Trophoblast cell (in vitro differentiated cells and primary cell): ENCODE measurements around the gene KRTAP10-8.

Source experiments
- DNase-seq, 2 donors: peaks; one replicate each; pipeline ENCODE4 v3.0.0-alpha.2; 2016
- H2AFZ ChIP-seq: 2 replicates; pipeline ENCODE4 v1.6.1; 2013; ENCODE audit warnings: low read length, moderate library complexity, mild to moderate bottlenecking; ENCODE audit not compliant: insufficient read depth, poor library complexity
- H2AK5ac ChIP-seq: 2 replicates; pipeline ENCODE4 v1.6.1; 2013; ENCODE audit warnings: mild to moderate bottlenecking, low read length
- H2BK120ac ChIP-seq: 2 replicates; pipeline ENCODE4 v1.6.1; 2013; ENCODE audit warnings: low read length, mild to moderate bottlenecking, moderate library complexity; ENCODE audit not compliant: insufficient read depth, poor library complexity
- H2BK12ac ChIP-seq: 2 replicates; pipeline ENCODE4 v1.6.1; 2013; ENCODE audit warnings: mild to moderate bottlenecking, low read length, moderate library complexity
- H2BK5ac ChIP-seq: 2 replicates; pipeline ENCODE4 v1.6.1; 2013; ENCODE audit warnings: low read length, low read depth, moderate library complexity, mild to moderate bottlenecking; ENCODE audit not compliant: poor library complexity
- H3K14ac ChIP-seq: 2 replicates; pipeline ENCODE4 v1.6.1; 2013; ENCODE audit warnings: mild to moderate bottlenecking, low read length
- H3K18ac ChIP-seq: 2 replicates; pipeline ENCODE4 v1.6.1; 2013; ENCODE audit warnings: mild to moderate bottlenecking, low read length
- H3K23ac ChIP-seq: 2 replicates; pipeline ENCODE4 v1.6.1; 2013; ENCODE audit warnings: low read length
- H3K27ac ChIP-seq: 2 replicates; pipeline ENCODE4 v1.5.1; 2013; ENCODE audit warnings: low read depth, mild to moderate bottlenecking, inconsistent platforms, low read length, moderate library complexity
- H3K27me3 ChIP-seq: 2 replicates; pipeline ENCODE4 v1.6.1; 2013; ENCODE audit warnings: inconsistent platforms, mild to moderate bottlenecking, low read length, moderate library complexity; ENCODE audit not compliant: insufficient read depth
- H3K36me3 ChIP-seq, 2 experiments: 1 replicate in 1 of 2; 2 replicates in 1 of 2; pipeline ENCODE4 v1.6.1; 2013; ENCODE audit warnings: low read length in 2 of 2, mild to moderate bottlenecking in 2 of 2, moderate library complexity in 1 of 2; ENCODE audit not compliant: insufficient read depth in 2 of 2, control insufficient read depth in 1 of 2
- H3K4ac ChIP-seq: 2 replicates; pipeline ENCODE4 v1.6.1; 2013; ENCODE audit warnings: low read depth, mild to moderate bottlenecking, low read length, moderate library complexity
- H3K4me1 ChIP-seq, 2 experiments: 1 replicate in 1 of 2; 2 replicates in 1 of 2; pipeline ENCODE4 v1.6.1; 2013; ENCODE audit warnings: low read length in 2 of 2, mild to moderate bottlenecking in 2 of 2, moderate library complexity in 1 of 2; ENCODE audit not compliant: insufficient read depth in 2 of 2, control insufficient read depth in 1 of 2
- H3K4me2 ChIP-seq: 2 replicates; pipeline ENCODE4 v1.6.1; 2013; ENCODE audit warnings: inconsistent platforms, mild to moderate bottlenecking, low read length, moderate library complexity
- H3K4me3 ChIP-seq: 2 replicates; pipeline ENCODE4 v1.5.1; 2013; ENCODE audit warnings: mild to moderate bottlenecking, low read depth, low read length, inconsistent platforms
- H3K79me1 ChIP-seq: one replicate; pipeline ENCODE4 v1.6.1; 2013; ENCODE audit warnings: low read length
- H3K79me2 ChIP-seq: 2 replicates; pipeline ENCODE4 v1.6.1; 2013; ENCODE audit warnings: low read length, mild to moderate bottlenecking; ENCODE audit not compliant: control insufficient read depth, insufficient read depth, poor library complexity
- H3K9ac ChIP-seq: 2 replicates; pipeline ENCODE4 v1.6.1; 2013; ENCODE audit warnings: mild to moderate bottlenecking, low read length
- H3K9me3 ChIP-seq: 2 replicates; pipeline ENCODE4 v1.6.1; 2013; ENCODE audit warnings: low read depth, mild to moderate bottlenecking, control low read depth, inconsistent platforms, low read length; ENCODE audit not compliant: insufficient read depth
- H4K12ac ChIP-seq: 2 replicates; pipeline ENCODE4 v1.6.1; 2013; ENCODE audit warnings: low read depth, mild to moderate bottlenecking, low read length, moderate library complexity
- H4K8ac ChIP-seq: 2 replicates; pipeline ENCODE4 v1.6.1; 2013; ENCODE audit warnings: low read depth, mild to moderate bottlenecking, low read length, moderate library complexity
- H4K91ac ChIP-seq: one replicate; pipeline ENCODE4 v1.6.1; 2013; ENCODE audit warnings: low read depth, mild to moderate bottlenecking, low read length, moderate library complexity
- whole genome bisulfite sequencing: extraction: QIAGEN DNeasy Blood & Tissue Kit; methylation state at CpG from one replicate; pipeline ENCODE4 v1.1.7; 2013; ENCODE audit warnings: missing lambda C conversion rate; ENCODE audit not compliant: insufficient read length, insufficient coverage; ENCODE audit errors: extremely low coverage; 5-methylcytosine and 5-hydroxymethylcytosine counted together

Gene KRTAP10-8

GRCh38 chr21:44595524-44595923, 16.4 kb upstream of the KRTAP10-8 start:
- Histone ChIP-seq H3K4ac (no peak overlapping the region), H2AFZ (no peak overlapping the region), H3K79me1 (peaks cover 10% of the 10 kb centered on the region), H2BK12ac (no peak overlapping the region), H2BK5ac (no peak overlapping the region), H4K8ac (no peak overlapping the region), H3K23ac (no peak overlapping the region), H2AK5ac (no peak overlapping the region), H4K91ac (no peak overlapping the region), H3K36me3 (no peaks in the 10 kb centered on the region), H3K14ac (no peak overlapping the region), H3K9me3 (peaks cover 2% of the 10 kb centered on the region), H2BK120ac (no peak overlapping the region), H3K4me1 (peaks cover 3 to 17% of the 10 kb centered on the region in 2 experiments), H3K9ac (no peak overlapping the region), H3K27ac (no peak overlapping the region), H3K4me3 (no peak overlapping the region), H3K79me2 (no peaks in the 10 kb centered on the region), H3K27me3 (no peaks in the 10 kb centered on the region), H3K18ac (no peak overlapping the region), H3K4me2 (no peak overlapping the region), H4K12ac (no peak overlapping the region)
- DNase-seq, result no peak
- no CpG with 5 or more reads among the region's 6 CpGs for WGBS

DNA sequence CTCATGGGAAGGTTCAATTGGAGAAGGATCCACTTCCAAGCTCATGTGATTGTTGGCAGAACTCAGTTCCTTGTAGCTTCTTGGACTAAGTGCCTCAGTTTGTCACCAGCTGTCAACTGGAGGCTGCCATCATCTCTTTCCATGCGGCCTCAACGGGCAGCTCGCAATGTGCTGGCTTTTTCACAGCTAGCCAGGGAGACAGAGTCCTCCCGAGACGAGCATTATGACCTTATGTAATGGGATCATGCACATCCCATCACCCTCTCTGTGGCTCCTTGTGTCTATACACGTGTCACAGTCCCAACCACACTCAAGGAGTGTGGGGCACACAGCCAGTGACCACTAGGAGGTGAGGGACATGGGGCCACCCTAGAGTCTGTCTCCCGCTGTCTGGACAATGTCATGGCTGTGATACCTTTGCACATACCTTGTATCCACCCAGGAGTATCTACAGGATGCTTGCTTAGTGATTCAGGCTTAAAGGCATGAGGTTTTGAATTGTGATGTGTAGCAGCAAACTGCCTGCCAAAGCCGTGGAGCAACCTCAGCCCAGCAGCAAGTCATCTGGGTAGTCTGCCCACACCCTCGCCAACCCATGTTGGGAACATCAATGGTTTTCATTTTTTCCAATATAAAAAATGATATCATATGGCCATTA, 15.7 kb upstream of the KRTAP10-8 start:
- WGBS, result no CpG with 5 or more reads among the region's 9 CpGs
- Histone ChIP-seq H3K14ac (no peak overlapping the region), H3K4me3 (no peak overlapping the region)

DNA sequence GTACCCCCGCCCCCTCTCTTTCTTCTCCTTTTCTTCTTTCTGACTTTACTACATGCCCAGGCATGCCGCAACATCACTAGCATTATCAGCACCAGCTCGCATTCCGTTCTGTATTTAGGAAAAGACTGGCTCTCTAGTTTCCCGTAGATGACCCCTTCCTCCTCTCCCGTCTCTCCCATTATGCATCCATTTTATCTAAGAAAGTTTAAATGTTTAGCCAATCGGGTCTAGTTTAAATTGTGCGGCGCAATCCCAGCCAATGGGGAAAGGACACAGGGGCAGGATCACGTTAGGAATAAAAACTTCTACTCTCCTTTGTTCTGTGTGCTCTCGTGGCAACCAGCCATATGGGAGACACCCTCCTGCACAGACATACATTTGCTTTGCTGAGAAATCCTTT, 13.8 kb upstream of the KRTAP10-8 start:
- no peak overlapping the region for H3K9ac ChIP-seq
- no peak overlapping the region for H2BK5ac ChIP-seq
- no peaks in the 10 kb centered on the region for H3K27me3 ChIP-seq
- no peak overlapping the region for H3K23ac ChIP-seq
- H2AFZ ChIP-seq, result no peak overlapping the region
- no peak overlapping the region for H3K4me2 ChIP-seq
- H3K79me2 ChIP-seq, result no peaks in the 10 kb centered on the region
- no peak overlapping the region for H3K4ac ChIP-seq
- H3K27ac ChIP-seq, result no peak overlapping the region
- no peaks in the 10 kb centered on the region for H3K36me3 ChIP-seq
- H4K91ac ChIP-seq, result peak overlapping the region; percentile 41
- no peak overlapping the region for H3K18ac ChIP-seq
- H2BK12ac ChIP-seq, result no peak overlapping the region
- H2BK120ac ChIP-seq, result no peak overlapping the region
- H3K4me3 ChIP-seq, result no peak overlapping the region
- peaks cover 8% of the 10 kb centered on the region for H3K79me1 ChIP-seq
- no peak overlapping the region for H2AK5ac ChIP-seq
- no peak for DNase-seq
- peaks cover 3 to 17% of the 10 kb centered on the region in 2 experiments for H3K4me1 ChIP-seq
- no peak overlapping the region for H3K14ac ChIP-seq
- peaks cover 2% of the 10 kb centered on the region for H3K9me3 ChIP-seq
- no peak overlapping the region for H4K12ac ChIP-seq
- WGBS, result no CpG with 5 or more reads among the region's 11 CpGs
- no peak overlapping the region for H4K8ac ChIP-seq

More for the DNA sequence above, 15.7 kb upstream of the KRTAP10-8 start:
- Histone ChIP-seq H4K12ac (no peak overlapping the region), H3K27me3 (no peaks in the 10 kb centered on the region), H2BK120ac (no peak overlapping the region), H2BK12ac (no peak overlapping the region), H3K4me2 (no peak overlapping the region), H3K18ac (no peak overlapping the region), H3K4ac (no peak overlapping the region), H3K79me1 (peaks cover 10% of the 10 kb centered on the region), H3K9me3 (peaks cover 2% of the 10 kb centered on the region), H2AK5ac (no peak overlapping the region), H3K79me2 (no peaks in the 10 kb centered on the region), H2BK5ac (no peak overlapping the region), H3K36me3 (no peaks in the 10 kb centered on the region), H3K9ac (no peak overlapping the region), H4K91ac (no peak overlapping the region), H3K23ac (no peak overlapping the region), H2AFZ (no peak overlapping the region), H4K8ac (no peak overlapping the region), H3K4me1 (peaks cover 3 to 17% of the 10 kb centered on the region in 2 experiments), H3K27ac (no peak overlapping the region)
- peak in 1 of 2 donors; percentile 44 for DNase-seq

DNA sequence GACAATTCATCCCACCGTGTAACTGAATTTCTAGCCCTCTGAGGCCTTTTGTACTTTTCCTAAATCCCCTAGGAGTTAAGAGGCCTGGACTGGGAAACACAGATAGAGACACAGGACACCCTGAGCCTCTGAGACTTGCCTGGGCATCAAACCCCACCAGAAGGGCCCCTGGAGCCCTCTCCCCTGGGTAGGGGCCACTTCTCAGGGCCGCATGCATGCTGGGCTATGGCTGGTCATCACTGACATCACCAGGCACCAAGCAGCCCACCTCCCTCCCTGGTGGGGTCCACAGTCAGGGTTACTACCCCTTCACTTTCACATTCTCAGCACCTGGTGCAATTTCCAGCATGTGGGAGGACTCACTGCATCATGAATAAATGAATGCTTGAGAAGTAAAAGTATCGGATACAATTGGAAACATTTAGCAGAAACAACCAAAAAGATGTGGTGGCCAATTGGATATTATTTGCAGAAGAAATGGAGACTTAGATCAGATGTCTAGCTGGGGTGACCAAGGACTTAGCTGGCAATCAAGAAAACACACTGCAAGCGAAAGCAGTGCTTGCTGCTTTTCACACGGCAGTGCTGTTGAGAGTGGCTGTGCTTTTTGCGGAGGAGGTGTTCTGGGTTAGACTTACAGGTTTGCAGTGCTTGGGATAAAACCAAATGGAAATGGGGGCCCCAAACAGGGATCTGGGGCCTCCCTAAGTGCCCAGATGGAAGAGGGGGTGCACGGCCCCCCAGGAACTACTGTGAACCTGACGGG, 12.4 kb upstream of the KRTAP10-8 start:
- Histone ChIP-seq H4K12ac (no peak overlapping the region), H4K8ac (no peak overlapping the region), H2AK5ac (no peak overlapping the region), H3K18ac (no peak overlapping the region), H2BK12ac (no peak overlapping the region), H3K9ac (no peak overlapping the region), H3K23ac (no peak overlapping the region), H3K79me2 (no peaks in the 10 kb centered on the region), H2BK120ac (no peak overlapping the region), H2BK5ac (no peak overlapping the region), H3K27ac (no peak overlapping the region), H3K14ac (no peak overlapping the region), H3K4me2 (no peak overlapping the region), H3K4me1 (peaks cover 0 to 5% of the 10 kb centered on the region in 2 experiments), H3K79me1 (no peaks in the 10 kb centered on the region), H2AFZ (no peak overlapping the region), H3K4me3 (no peak overlapping the region), H3K9me3 (peaks cover 7% of the 10 kb centered on the region), H3K36me3 (no peaks in the 10 kb centered on the region), H3K4ac (no peak overlapping the region), H3K27me3 (no peaks in the 10 kb centered on the region), H4K91ac (peak overlapping the region; percentile 3)
- no CpG with 5 or more reads among the region's 8 CpGs for WGBS
- no peak for DNase-seq
